Measurements from ENCODE around the gene CPVL. TPM values are rescaled to one million over a fixed set of nuclear protein-coding genes. Genes with fewer than 3 reads are reported as not detected.

CPVL gene
- total and polyA plus RNA-seq, 8 donors: 6.8 to 40.8 (median 11.2) TPM

- ATAC-seq (no peak), DNase-seq (no peak)
- intact Hi-C loops (cut with DNase I): no loop called here
- Histone ChIP-seq H3K9me3 (no peaks in the 10 kb centered on the region), H3K27ac (no peak overlapping the region), H3K4me1 (no peaks in the 10 kb centered on the region), H3K36me3 (no peaks in the 10 kb centered on the region), H3K27me3 (no peaks in the 10 kb centered on the region), H3K4me3 (no peak overlapping the region)
- TF ChIP-seq CTCF (IDR thresholded peaks at IDR 0.05): no peak
Observed at GRCh38 chr7:29013931-29014330, 132.4 kb downstream of the CPVL start.

- H3K4me3 ChIP-seq: no peak overlapping the region
- no peaks in the 10 kb centered on the region for H3K4me1 ChIP-seq
- H3K27me3 ChIP-seq: no peaks in the 10 kb centered on the region
- H3K36me3 ChIP-seq: no peaks in the 10 kb centered on the region
- ATAC-seq (no peak), DNase-seq (no peak)
- intact Hi-C loops (cut with DNase I): no loop called here
- H3K9me3 ChIP-seq: no peaks in the 10 kb centered on the region
- no peak overlapping the region for H3K27ac ChIP-seq
- no peak for TF ChIP-seq CTCF (IDR thresholded peaks at IDR 0.05)
Observed at GRCh38 chr7:29013082-29013695, 133.1 kb downstream of the CPVL start.

GRCh38 chr7:29009947-29010346, 136.4 kb downstream of the CPVL start:
- H3K36me3 ChIP-seq: no peaks in the 10 kb centered on the region
- intact Hi-C loops (cut with DNase I): no loop called here
- H3K27me3 ChIP-seq: no peaks in the 10 kb centered on the region
- no peaks in the 10 kb centered on the region for H3K4me1 ChIP-seq
- DNase-seq (peak in 1 of 4 donors; percentile 67), ATAC-seq (no peak)
- TF ChIP-seq CTCF (IDR thresholded peaks at IDR 0.05): no peak
- no peak overlapping the region for H3K27ac ChIP-seq
- no peak overlapping the region for H3K4me3 ChIP-seq
- no peaks in the 10 kb centered on the region for H3K9me3 ChIP-seq

GRCh38 chr7:29008590-29008989, 137.7 kb downstream of the CPVL start:
- H3K4me3 ChIP-seq: no peak overlapping the region
- H3K4me1 ChIP-seq: no peaks in the 10 kb centered on the region
- intact Hi-C loops (cut with DNase I): no loop called here
- no peaks in the 10 kb centered on the region for H3K9me3 ChIP-seq
- no peaks in the 10 kb centered on the region for H3K27me3 ChIP-seq
- no peak for ATAC-seq
- no peak for TF ChIP-seq CTCF (IDR thresholded peaks at IDR 0.05)
- H3K27ac ChIP-seq: no peak overlapping the region
- DNase-seq: no peak
- H3K36me3 ChIP-seq: no peaks in the 10 kb centered on the region

- intact Hi-C loops (cut with DNase I): no loop called here
- Histone ChIP-seq H3K27ac (no peak overlapping the region), H3K4me1 (no peaks in the 10 kb centered on the region), H3K27me3 (no peaks in the 10 kb centered on the region), H3K9me3 (no peaks in the 10 kb centered on the region), H3K36me3 (no peaks in the 10 kb centered on the region), H3K4me3 (no peak overlapping the region)
- DNase-seq (no peak), ATAC-seq (no peak)
- TF ChIP-seq CTCF (IDR thresholded peaks at IDR 0.05): no peak
Observed at GRCh38 chr7:29007127-29007526, 139.2 kb downstream of the CPVL start.

Measured in left lung (tissue), 10 donors.